HEK293 (cell line): ENCODE measurements around the gene INSYN1.

Source experiments
- CTCF ChIA-PET: fragments of 350-600 bp; formaldehyde crosslinking; extraction: SDS; loops from one replicate; lab custom pipeline; 2021; ENCODE audit warnings: antibody characterized with exemption; lab: Yijun Ruan, JAX
- POLR2A ChIA-PET: fragments of 300-600 bp; formaldehyde crosslinking; extraction: SDS; loops from one replicate; lab custom pipeline; 2020; ENCODE audit warnings: antibody characterized with exemption, inconsistent platforms; lab: Yijun Ruan, JAX
- H3K27ac ChIP-seq: fragments of 200-500 bp; sonication (Bioruptor generic); 2 replicates; pipeline ENCODE4 v1.5.1; 2014; ENCODE audit warnings: low read depth, low read length, control low read depth, inconsistent platforms; ENCODE audit errors: extremely low read depth
- H3K36me3 ChIP-seq, 2 experiments: fragments of 200-500 bp in 1 of 2; sonication (Bioruptor generic) in 1 of 2; 1 replicate in 1 of 2; 2 replicates in 1 of 2; pipeline ENCODE4 v1.5.1; 2014 to 2017; ENCODE audit warnings: inconsistent platforms in 2 of 2, low read length in 2 of 2; ENCODE audit not compliant: control insufficient read depth in 2 of 2, insufficient read depth in 1 of 2
- H3K4me1 ChIP-seq: fragments of 200-500 bp; sonication (Bioruptor generic); 2 replicates; pipeline ENCODE4 v1.5.1; 2014; ENCODE audit warnings: mild to moderate bottlenecking, low read length, inconsistent platforms; ENCODE audit not compliant: control insufficient read depth, insufficient read depth
- H3K4me3 ChIP-seq: 2 replicates; pipeline ENCODE4 v1.5.1; 2011; ENCODE audit warnings: low read depth, mild to moderate bottlenecking, control low read depth, low read length, moderate library complexity
- H3K9me3 ChIP-seq: fragments of 200-500 bp; sonication (Bioruptor generic); 2 replicates; pipeline ENCODE4 v1.5.1; 2014; ENCODE audit warnings: low read depth, low read length, inconsistent platforms; ENCODE audit not compliant: control insufficient read depth, insufficient read depth
- GLIS1 ChIP-seq: fragments of 450-650 bp; formaldehyde crosslinking; IDR thresholded peaks from 2 replicates; pipeline ENCODE4 v1.5.1; 2016; ENCODE audit warnings: missing biosample characterization, missing genetic modification characterization
- KLF16 ChIP-seq: fragments of 450-650 bp; formaldehyde crosslinking; IDR thresholded peaks from 2 replicates; pipeline ENCODE4 v1.5.1; 2017; ENCODE audit warnings: missing biosample characterization, missing genetic modification characterization
- REPIN1 ChIP-seq: fragments of 450-650 bp; formaldehyde crosslinking; IDR thresholded peaks from 2 replicates; pipeline ENCODE4 v1.5.1; 2017; ENCODE audit warnings: missing biosample characterization, missing genetic modification characterization, low read depth
- SP2 ChIP-seq: fragments of 450-650 bp; formaldehyde crosslinking; IDR thresholded peaks from 2 replicates; pipeline ENCODE4 v1.5.1; 2016; ENCODE audit warnings: missing biosample characterization, missing genetic modification characterization
- SP3 ChIP-seq: fragments of 450-650 bp; formaldehyde crosslinking; IDR thresholded peaks from 2 replicates; pipeline ENCODE4 v1.5.1; 2016; ENCODE audit warnings: missing biosample characterization, missing genetic modification characterization
- SP7 ChIP-seq: fragments of 450-650 bp; formaldehyde crosslinking; IDR thresholded peaks from 2 replicates; pipeline ENCODE4 v1.5.1; 2016; ENCODE audit warnings: missing biosample characterization, missing genetic modification characterization
- ZBTB11 ChIP-seq: fragments of 450-650 bp; formaldehyde crosslinking; conservative IDR thresholded peaks from 2 replicates; pipeline ENCODE4 v1.5.1; 2016; ENCODE audit warnings: low read depth, missing biosample characterization, missing genetic modification characterization
- ZBTB20 ChIP-seq: fragments of 450-650 bp; formaldehyde crosslinking; IDR thresholded peaks from 2 replicates; pipeline ENCODE4 v1.5.1; 2016; ENCODE audit warnings: missing biosample characterization, missing genetic modification characterization
- ZBTB7A ChIP-seq: fragments of 450-650 bp; formaldehyde crosslinking; IDR thresholded peaks from 2 replicates; pipeline ENCODE4 v1.5.1; 2016; ENCODE audit warnings: low read depth, missing biosample characterization, missing genetic modification characterization
- ZFHX2 ChIP-seq: fragments of 450-650 bp; formaldehyde crosslinking; conservative IDR thresholded peaks from 2 replicates; pipeline ENCODE4 v1.5.1; 2016; ENCODE audit warnings: missing biosample characterization, missing genetic modification characterization
- ZFP41 ChIP-seq: fragments of 450-650 bp; formaldehyde crosslinking; IDR thresholded peaks from 2 replicates; pipeline ENCODE4 v1.5.1; 2016; ENCODE audit warnings: missing biosample characterization, missing genetic modification characterization, borderline replicate concordance
- ZNF132 ChIP-seq: fragments of 450-650 bp; formaldehyde crosslinking; IDR thresholded peaks from 2 replicates; pipeline ENCODE4 v1.5.1; 2017; ENCODE audit warnings: missing biosample characterization, missing genetic modification characterization, borderline replicate concordance
- ZNF140 ChIP-seq: fragments of 450-650 bp; formaldehyde crosslinking; IDR thresholded peaks from 2 replicates; pipeline ENCODE4 v1.5.1; 2016; ENCODE audit warnings: missing biosample characterization, missing genetic modification characterization
- ZNF18 ChIP-seq: fragments of 450-650 bp; formaldehyde crosslinking; IDR thresholded peaks from 2 replicates; pipeline ENCODE4 v1.5.1; 2016; ENCODE audit warnings: missing biosample characterization, missing genetic modification characterization
- ZNF24 ChIP-seq: fragments of 450-650 bp; formaldehyde crosslinking; IDR thresholded peaks from 2 replicates; pipeline ENCODE4 v1.5.1; 2016; ENCODE audit warnings: missing biosample characterization, missing genetic modification characterization
- ZNF292 ChIP-seq: fragments of 450-650 bp; formaldehyde crosslinking; IDR thresholded peaks from 2 replicates; pipeline ENCODE4 v1.5.1; 2016; ENCODE audit warnings: low read depth, missing biosample characterization, missing genetic modification characterization, borderline replicate concordance
- ZNF561 ChIP-seq: fragments of 450-650 bp; IDR thresholded peaks from 2 replicates; pipeline ENCODE4 v1.5.1; 2018; ENCODE audit warnings: missing biosample characterization, missing genetic modification characterization, borderline replicate concordance
- ZNF600 ChIP-seq: fragments of 450-650 bp; formaldehyde crosslinking; IDR thresholded peaks from 2 replicates; pipeline ENCODE4 v1.5.1; 2016; ENCODE audit warnings: missing biosample characterization, missing genetic modification characterization
- ZNF670 ChIP-seq: fragments of 450-650 bp; formaldehyde crosslinking; IDR thresholded peaks from 2 replicates; pipeline ENCODE4 v1.5.1; 2016; ENCODE audit warnings: missing biosample characterization, missing genetic modification characterization, low read depth
- ZNF777 ChIP-seq: fragments of 450-650 bp; formaldehyde crosslinking; IDR thresholded peaks from 2 replicates; pipeline ENCODE4 v1.5.1; 2017; ENCODE audit warnings: missing biosample characterization, missing genetic modification characterization, borderline replicate concordance
- ZNF791 ChIP-seq: fragments of 450-650 bp; formaldehyde crosslinking; IDR thresholded peaks from 2 replicates; pipeline ENCODE4 v1.5.1; 2016; ENCODE audit warnings: missing biosample characterization, missing genetic modification characterization
- ZXDB ChIP-seq: fragments of 450-650 bp; formaldehyde crosslinking; IDR thresholded peaks from 2 replicates; pipeline ENCODE4 v1.5.1; 2016; ENCODE audit warnings: missing biosample characterization, missing genetic modification characterization
- TF ChIP-seq, protein P1 (sequence below): fragments of 450-650 bp; formaldehyde crosslinking; IDR thresholded peaks from 2 replicates; pipeline ENCODE4 v1.5.1; 2017; ENCODE audit warnings: missing biosample characterization, missing genetic modification characterization
- TF ChIP-seq, protein P2 (sequence below): fragments of 450-650 bp; formaldehyde crosslinking; IDR thresholded peaks from 2 replicates; pipeline ENCODE4 v1.5.1; 2016; ENCODE audit warnings: missing biosample characterization, missing genetic modification characterization
- TF ChIP-seq, protein P3 (sequence below): fragments of 450-650 bp; formaldehyde crosslinking; optimal IDR thresholded peaks from 2 replicates; pipeline ENCODE3; 2016; ENCODE audit warnings: missing biosample characterization, mild to moderate bottlenecking, missing genetic modification characterization

The INSYN1 gene

DNA sequence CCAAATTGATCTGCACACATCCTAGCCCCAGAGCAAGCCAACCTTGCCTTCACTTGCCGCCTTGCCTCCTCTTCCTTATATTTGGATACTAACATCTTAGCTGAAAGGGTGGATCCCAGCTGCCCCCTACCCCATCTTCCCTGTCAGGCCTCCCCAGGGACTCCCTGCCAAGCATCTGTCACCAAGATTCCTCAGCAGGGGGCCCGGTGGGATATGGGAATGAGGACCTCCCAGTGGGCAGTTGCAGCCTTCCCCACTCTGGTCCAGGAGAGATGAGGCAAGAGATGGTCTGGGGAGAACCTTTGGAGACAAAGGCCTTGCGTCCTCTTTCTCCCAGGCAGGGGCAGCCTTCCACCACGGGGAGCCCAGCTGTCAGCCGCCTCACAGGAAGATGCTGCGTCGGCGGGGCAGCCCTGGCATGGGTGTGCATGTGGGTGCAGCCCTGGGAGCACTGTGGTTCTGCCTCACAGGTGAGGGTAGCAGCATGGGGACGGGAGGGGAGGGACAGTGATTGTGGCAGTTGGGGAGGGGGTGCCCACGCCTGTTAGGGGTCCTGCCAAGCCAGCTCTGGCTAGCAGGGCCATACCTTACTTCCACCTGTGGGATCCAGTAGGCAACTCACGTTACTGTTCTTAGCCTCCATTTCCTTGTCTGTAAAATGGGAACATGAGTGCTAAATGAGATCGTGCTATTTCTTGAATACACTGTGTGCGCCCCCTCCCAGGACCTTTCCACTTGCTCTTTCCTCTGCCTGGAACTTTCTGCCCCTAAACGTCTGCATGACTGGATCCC is 53.7 kb downstream of the INSYN1 start (continued):
- TF ChIP-seq, protein P1, sequence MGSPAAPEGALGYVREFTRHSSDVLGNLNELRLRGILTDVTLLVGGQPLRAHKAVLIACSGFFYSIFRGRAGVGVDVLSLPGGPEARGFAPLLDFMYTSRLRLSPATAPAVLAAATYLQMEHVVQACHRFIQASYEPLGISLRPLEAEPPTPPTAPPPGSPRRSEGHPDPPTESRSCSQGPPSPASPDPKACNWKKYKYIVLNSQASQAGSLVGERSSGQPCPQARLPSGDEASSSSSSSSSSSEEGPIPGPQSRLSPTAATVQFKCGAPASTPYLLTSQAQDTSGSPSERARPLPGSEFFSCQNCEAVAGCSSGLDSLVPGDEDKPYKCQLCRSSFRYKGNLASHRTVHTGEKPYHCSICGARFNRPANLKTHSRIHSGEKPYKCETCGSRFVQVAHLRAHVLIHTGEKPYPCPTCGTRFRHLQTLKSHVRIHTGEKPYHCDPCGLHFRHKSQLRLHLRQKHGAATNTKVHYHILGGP (tag by site-specific recombination), result no peak
- no peak for TF ChIP-seq ZNF292 (tag by site-specific recombination)
- peak; percentile 58; the same call in 1 of the 2 replicates for TF ChIP-seq ZFHX2
- TF ChIP-seq ZBTB7A, result 0 out of 2 replicates have a peak, but pooled peaks have one; percentile 36
- TF ChIP-seq, protein P2, sequence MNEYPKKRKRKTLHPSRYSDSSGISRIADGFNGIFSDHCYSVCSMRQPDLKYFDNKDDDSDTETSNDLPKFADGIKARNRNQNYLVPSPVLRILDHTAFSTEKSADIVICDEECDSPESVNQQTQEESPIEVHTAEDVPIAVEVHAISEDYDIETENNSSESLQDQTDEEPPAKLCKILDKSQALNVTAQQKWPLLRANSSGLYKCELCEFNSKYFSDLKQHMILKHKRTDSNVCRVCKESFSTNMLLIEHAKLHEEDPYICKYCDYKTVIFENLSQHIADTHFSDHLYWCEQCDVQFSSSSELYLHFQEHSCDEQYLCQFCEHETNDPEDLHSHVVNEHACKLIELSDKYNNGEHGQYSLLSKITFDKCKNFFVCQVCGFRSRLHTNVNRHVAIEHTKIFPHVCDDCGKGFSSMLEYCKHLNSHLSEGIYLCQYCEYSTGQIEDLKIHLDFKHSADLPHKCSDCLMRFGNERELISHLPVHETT, result 0 out of 2 replicates have a peak, but pooled peaks have one; percentile 24
- TF ChIP-seq ZNF600 (tag by site-specific recombination), result no peak
- TF ChIP-seq ZNF777, result no peak
- TF ChIP-seq SP7 (tag by site-specific recombination), result no peak
- no peak for TF ChIP-seq ZNF18 (tag by site-specific recombination)
- TF ChIP-seq ZNF670 (tag by site-specific recombination), result no peak

DNA sequence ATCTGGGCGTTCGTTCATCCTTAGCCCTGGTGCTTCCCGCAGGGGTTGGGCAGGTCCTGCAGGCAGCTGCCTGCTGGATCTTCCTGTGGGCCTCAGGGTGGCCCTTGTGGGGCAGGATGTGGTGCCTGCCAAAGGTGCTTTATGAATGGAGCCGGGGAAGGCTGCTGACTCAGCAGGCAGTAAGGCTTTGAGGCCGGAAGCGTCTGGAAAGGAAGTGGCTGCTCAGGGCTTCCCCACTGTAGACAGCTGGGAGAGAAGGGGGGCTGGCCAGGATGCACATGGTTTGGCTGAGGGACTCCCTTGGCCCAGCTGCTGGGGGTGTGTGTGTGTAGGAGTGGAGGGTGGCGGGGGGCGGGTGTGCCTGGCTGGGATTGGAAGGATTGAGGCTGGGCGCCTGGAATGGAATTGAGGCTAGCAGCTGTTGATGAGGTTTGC is 56.1 kb downstream of the INSYN1 start:
- ChIA-PET CTCF (interaction anchor here (0.6 to 16.7 kb wide), 8 partner anchors 8 to 432 kb away, joined by 3 to 543 read pairs (median 40); partner anchors contain the start of genes CD276 and NPTN), POLR2A (interaction anchor here (0.6 to 0.9 kb wide), 6 partner anchors 11 to 391 kb away, joined by 3 to 5 read pairs (median 4); partner anchors contain the start of gene NPTN)
- H3K4me1 ChIP-seq, result peaks cover 12% of the 10 kb centered on the region
- no peak overlapping the region for H3K4me3 ChIP-seq
- H3K9me3 ChIP-seq, result no peaks in the 10 kb centered on the region
- H3K36me3 ChIP-seq, result peaks cover 15 to 23% of the 10 kb centered on the region in 2 experiments
- peak overlapping the region; percentile 54 for H3K27ac ChIP-seq
- TF ChIP-seq SP2 (tag by site-specific recombination) (peak; percentile 50), ZNF132 (no peak), ZNF561 (tag by site-specific recombination) (no peak), ZNF24 (tag by site-specific recombination) (no peak), GLIS1 (tag by site-specific recombination) (peak; percentile 90), ZFP41 (tag by site-specific recombination) (no peak), ZNF791 (tag by site-specific recombination) (no peak), KLF16 (tag by site-specific recombination) (peak; percentile 72), REPIN1 (tag by site-specific recombination) (no peak), ZBTB20 (tag by site-specific recombination) (peak; percentile 40; the same call in 1 of the 2 replicates), SP3 (tag by site-specific recombination) (no peak), SP7 (tag by site-specific recombination) (peak; percentile 21; the same call in 1 of the 2 replicates), ZNF140 (tag by site-specific recombination) (no peak), ZBTB7A (no peak), ZBTB11 (tag by site-specific recombination) (peak; percentile 0; the same call in 1 of the 2 replicates), ZXDB (peak; percentile 36; the same call in 1 of the 2 replicates)
- TF ChIP-seq, protein P3, sequence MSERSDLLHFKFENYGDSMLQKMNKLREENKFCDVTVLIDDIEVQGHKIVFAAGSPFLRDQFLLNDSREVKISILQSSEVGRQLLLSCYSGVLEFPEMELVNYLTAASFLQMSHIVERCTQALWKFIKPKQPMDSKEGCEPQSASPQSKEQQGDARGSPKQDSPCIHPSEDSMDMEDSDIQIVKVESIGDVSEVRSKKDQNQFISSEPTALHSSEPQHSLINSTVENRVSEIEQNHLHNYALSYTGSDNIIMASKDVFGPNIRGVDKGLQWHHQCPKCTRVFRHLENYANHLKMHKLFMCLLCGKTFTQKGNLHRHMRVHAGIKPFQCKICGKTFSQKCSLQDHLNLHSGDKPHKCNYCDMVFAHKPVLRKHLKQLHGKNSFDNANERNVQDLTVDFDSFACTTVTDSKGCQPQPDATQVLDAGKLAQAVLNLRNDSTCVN (tag by site-specific recombination), result no peak
